AG10803 (cell line): Measurements from ENCODE around the gene FUT7.

Experiments
- DNase-seq: peaks from one replicate; pipeline ENCODE4 v3.0.0; 2010; ENCODE audit warnings: low read depth
- H3K4me3 ChIP-seq: 2 replicates; pipeline ENCODE4 v1.5.1; 2011; ENCODE audit warnings: mild to moderate bottlenecking, low read length, control low read depth
- TF ChIP-seq, protein P1 (sequence below): conservative IDR thresholded peaks from 2 replicates; pipeline ENCODE4 v1.5.1; 2011; ENCODE audit warnings: mild to moderate bottlenecking, low read length, control low read depth, inconsistent platforms

The FUT7 gene

DNA sequence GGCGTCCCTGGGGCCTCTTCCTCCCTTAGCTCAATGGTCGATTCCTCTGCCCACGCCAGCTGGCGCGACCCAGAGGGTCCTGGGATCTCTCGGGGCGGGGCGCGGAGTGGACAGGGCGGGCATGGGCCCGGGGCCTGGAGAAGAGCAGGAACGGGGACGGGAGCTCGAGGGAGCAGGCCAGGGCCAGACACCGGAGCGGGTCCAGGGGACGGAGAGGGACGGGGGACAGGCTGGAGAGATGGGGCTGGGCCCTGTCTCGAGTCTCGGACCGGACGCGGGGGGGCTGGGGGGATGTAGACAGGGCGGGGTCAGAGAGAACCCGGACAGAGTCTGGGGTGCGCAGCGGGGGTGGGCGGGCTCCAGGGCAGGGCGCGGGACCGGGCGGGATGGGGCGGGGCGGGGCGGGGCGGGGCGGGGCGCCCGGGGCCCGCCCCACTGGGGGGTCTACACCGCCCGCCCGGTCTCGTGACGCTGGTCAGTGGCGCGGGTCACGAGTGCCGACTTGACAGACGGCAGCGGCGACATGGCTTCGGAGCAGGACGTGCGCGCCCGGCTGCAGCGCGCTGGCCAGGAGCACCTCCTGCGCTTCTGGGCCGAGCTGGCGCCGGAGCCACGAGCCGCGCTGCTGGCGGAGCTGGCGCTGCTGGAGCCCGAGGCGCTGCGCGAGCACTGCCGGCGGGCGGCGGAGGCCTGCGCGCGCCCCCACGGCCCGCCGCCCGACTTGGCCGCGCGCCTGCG lies 45.3 kb upstream of the FUT7 start, which contains the start of gene UAP1L1:
TSS of gene UAP1L1 (plus strand) at position 508 of the 738 bp plus-strand sequence. CDS start at position 524, 16 bp downstream.
- DNase-seq: peak; percentile 60
- TF ChIP-seq, protein P1, sequence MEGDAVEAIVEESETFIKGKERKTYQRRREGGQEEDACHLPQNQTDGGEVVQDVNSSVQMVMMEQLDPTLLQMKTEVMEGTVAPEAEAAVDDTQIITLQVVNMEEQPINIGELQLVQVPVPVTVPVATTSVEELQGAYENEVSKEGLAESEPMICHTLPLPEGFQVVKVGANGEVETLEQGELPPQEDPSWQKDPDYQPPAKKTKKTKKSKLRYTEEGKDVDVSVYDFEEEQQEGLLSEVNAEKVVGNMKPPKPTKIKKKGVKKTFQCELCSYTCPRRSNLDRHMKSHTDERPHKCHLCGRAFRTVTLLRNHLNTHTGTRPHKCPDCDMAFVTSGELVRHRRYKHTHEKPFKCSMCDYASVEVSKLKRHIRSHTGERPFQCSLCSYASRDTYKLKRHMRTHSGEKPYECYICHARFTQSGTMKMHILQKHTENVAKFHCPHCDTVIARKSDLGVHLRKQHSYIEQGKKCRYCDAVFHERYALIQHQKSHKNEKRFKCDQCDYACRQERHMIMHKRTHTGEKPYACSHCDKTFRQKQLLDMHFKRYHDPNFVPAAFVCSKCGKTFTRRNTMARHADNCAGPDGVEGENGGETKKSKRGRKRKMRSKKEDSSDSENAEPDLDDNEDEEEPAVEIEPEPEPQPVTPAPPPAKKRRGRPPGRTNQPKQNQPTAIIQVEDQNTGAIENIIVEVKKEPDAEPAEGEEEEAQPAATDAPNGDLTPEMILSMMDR: no peak

DNA sequence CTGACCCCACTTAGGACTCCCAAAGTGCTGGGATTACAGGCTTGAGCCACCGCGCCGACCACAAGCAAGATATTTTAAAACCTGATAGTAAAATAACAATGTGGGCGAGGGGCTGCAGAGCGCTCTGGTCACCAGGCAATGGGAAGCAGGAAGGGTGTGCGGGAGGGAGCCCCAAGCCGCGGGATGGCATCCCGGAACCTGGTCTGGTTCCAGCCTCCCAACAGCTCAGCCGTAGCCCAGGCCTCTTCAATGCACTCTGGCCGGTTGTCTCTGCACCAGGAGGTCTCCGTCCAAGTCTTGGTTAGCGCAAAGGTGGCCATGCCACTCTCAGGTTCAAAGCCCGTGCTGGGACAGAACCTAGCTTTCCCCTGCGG lies 44.7 kb upstream of the FUT7 start:
- DNase-seq: no peak
- TF ChIP-seq, protein P1: no peak
- H3K4me3 ChIP-seq: peak overlapping the region; percentile 52

More for the DNA sequence above, 45.3 kb upstream of the FUT7 start, which contains the start of gene UAP1L1:
- H3K4me3 ChIP-seq: peak within 1 kb of the TSS; percentile 68

DNA sequence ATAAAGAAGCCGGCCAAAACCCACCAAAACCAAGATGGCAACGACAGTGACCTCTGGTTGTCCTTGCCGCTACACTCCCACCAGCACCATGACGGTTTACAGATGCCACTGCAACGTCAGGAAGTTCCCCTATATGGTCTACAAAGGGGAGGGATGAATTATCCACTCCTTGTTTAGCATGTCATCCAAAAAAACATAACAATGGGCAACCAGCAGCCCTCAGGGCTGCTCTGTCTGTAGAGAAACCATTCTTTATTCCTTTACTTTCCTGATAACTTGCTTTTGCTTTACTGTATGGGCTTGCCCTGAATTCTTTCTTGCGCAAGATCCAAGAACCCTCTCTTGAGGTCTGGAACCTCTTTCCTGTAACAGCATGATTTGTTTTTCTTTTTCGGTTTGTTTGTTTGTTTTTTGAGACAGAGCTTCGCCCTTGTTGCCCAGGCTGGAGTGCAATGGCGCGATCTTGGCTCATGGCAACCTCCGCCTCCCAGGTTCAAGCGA lies 43.4 kb upstream of the FUT7 start:
- TF ChIP-seq, protein P1: no peak
- no peak for DNase-seq
- H3K4me3 ChIP-seq: no peak overlapping the region

GRCh38 chr9:137074657-137075274 lies 42.9 kb upstream of the FUT7 start:
- TF ChIP-seq, protein P1: no peak
- H3K4me3 ChIP-seq: no peak overlapping the region
- DNase-seq: no peak

GRCh38 chr9:137073992-137074399 lies 42.1 kb upstream of the FUT7 start:
- H3K4me3 ChIP-seq: no peak overlapping the region
- TF ChIP-seq, protein P1: no peak
- no peak for DNase-seq

GRCh38 chr9:137071282-137071681 lies 39.4 kb upstream of the FUT7 start:
- no peak overlapping the region for H3K4me3 ChIP-seq
- DNase-seq: no peak
- TF ChIP-seq, protein P1: no peak

DNA sequence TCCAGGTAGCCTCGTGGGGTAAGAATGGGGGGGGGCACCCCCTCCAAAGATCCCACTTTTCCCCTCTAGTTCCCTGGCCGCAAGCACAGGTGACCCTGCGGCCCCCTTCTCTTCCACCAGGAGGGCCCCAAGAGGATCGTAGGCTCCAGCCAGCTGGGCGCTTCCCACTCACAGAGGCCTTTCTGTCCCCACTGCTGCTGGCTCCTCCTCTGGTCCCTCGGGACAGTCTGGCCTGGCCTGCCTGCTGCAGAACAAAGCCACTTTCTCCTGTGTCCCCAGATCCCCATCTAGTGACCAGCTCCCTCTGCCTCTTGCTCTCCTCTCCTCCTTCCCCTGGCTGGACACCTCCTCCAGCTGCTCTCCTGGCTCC lies 39.0 kb upstream of the FUT7 start:
- H3K4me3 ChIP-seq: peak overlapping the region; percentile 44
- TF ChIP-seq, protein P1: no peak
- no peak for DNase-seq
